Fibroblast of pulmonary artery (primary cell): ENCODE results near the gene GRID2.

ENCODE experiments used
- DNase-seq: peaks from one replicate; pipeline ENCODE4 v3.0.0-alpha.2; 2010; ENCODE audit warnings: low read depth
- H3K4me3 ChIP-seq: replicated peaks from 2 replicates; pipeline ENCODE4 v1.5.1; 2011; ENCODE audit warnings: low read depth, mild to moderate bottlenecking, control low read depth, low read length, moderate library complexity
- TF ChIP-seq, protein P1 (sequence below): IDR thresholded peaks from 2 replicates; pipeline ENCODE4 v1.5.1; 2011; ENCODE audit warnings: mild to moderate bottlenecking, control low read depth, low read length, inconsistent platforms; ENCODE audit errors: missing control alignments

The GRID2 gene

DNA sequence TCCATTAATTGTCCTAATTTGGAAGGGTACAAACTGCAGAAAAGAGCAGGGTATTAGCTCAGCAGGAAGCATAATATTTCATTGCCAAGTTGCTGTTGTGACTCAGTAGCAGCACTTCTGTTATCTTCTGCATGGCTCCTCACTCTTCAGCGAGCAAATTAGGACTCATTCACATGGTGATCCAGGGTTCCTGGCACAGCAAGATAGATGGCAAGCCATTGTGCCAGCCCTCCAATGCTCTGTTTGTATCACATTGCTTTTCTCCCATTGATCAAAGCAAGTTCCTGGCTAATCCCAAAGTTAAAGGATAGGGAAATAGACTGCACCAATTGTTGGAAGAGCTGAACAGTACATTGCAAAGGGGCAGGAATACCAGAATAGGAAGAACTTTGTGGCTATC, 1142.3 kb downstream of the GRID2 start:
- no peak overlapping the region for H3K4me3 ChIP-seq
- no peak for DNase-seq
- TF ChIP-seq, protein P1, sequence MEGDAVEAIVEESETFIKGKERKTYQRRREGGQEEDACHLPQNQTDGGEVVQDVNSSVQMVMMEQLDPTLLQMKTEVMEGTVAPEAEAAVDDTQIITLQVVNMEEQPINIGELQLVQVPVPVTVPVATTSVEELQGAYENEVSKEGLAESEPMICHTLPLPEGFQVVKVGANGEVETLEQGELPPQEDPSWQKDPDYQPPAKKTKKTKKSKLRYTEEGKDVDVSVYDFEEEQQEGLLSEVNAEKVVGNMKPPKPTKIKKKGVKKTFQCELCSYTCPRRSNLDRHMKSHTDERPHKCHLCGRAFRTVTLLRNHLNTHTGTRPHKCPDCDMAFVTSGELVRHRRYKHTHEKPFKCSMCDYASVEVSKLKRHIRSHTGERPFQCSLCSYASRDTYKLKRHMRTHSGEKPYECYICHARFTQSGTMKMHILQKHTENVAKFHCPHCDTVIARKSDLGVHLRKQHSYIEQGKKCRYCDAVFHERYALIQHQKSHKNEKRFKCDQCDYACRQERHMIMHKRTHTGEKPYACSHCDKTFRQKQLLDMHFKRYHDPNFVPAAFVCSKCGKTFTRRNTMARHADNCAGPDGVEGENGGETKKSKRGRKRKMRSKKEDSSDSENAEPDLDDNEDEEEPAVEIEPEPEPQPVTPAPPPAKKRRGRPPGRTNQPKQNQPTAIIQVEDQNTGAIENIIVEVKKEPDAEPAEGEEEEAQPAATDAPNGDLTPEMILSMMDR, result no peak

DNA sequence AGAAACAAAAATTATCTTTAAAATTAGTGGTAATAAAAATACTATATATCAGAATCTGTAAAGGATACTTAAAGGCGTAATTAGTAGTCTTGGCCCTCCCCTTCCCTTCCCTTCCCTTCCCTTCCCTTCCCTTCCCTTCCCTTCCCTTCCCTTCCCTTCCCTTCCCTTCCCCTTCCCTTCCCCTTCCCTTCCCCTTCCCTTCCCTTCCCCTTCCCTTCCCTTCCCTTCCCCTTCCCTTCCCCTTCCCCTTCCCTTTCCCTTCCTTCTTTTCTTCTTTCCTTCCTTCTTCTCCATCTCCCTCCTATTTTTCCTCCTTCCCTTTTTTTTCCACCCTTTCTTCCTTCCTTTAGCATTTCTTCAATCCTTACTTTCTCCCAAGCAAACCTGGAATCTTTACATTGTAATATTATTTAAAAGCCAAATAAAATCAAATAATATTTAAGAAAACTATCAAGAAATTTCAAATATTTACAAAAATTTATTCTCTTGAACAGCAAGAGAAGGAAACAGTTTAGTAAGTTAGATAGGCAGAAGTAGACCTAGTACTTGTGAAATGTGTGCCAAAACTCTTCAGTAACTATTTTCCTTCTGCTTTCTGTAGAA, 1145.0 kb downstream of the GRID2 start:
- TF ChIP-seq, protein P1, result no peak
- DNase-seq, result no peak
- H3K4me3 ChIP-seq, result no peak overlapping the region

DNA sequence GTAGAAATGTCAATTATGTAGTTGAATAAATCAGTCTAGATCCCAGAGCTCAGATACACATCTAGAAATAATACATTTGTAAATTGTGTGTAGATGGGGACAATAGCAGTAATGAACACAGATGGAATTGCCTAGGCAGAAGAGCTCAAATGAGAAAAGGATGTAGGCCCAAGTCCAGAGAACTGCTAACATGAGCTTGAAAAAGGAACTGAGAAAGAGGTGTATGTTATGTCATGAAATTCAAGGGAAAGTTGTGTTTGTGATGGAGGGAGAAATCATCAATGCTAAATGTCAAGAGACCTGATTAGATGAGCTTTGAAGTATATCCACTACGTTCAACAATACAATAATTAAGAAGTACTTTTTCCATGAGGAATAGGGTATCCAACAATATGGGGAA, 1148.2 kb downstream of the GRID2 start:
- TF ChIP-seq, protein P1, result no peak
- DNase-seq, result no peak
- H3K4me3 ChIP-seq, result no peak overlapping the region

DNA sequence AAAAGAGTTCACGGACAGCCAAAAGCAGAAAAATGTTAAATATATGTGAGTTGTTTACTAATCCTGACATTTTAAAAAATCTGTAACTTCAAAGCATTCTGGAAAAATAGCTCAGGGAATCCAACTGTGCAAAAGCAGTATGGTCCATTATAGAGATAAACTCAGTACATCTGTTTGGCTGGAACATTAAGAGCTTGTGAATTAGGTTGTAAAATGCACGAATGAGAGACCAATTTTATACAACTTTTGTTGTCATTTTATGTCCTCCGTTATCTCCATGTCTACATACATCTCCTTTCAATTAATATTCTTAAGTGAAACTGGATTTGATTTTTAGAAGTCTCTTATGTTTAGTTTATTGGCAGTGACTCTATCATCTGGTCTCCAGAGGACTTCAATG, 1157.8 kb downstream of the GRID2 start:
- no peak overlapping the region for H3K4me3 ChIP-seq
- TF ChIP-seq, protein P1, result no peak
- no peak for DNase-seq

DNA sequence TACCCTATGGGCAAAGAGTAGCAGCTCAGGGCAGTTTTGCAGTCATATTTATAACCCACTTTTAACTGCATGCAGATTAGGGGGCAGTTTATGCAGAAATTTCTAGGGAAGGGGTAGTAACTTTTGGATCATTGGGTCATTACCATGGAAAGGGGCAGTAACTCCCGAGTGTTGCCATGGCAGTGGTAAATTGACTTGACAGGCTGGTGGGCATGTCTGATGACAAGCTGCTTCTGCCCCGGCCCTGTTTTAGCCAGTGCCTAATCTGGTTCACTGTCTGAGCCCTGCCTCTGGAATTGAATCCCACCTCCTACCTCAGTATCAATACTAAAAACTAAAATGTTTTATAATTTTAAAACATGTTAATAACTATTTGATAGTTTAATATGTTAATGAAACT, 1162.7 kb downstream of the GRID2 start:
- DNase-seq, result no peak
- TF ChIP-seq, protein P1, result no peak
- H3K4me3 ChIP-seq, result no peak overlapping the region

DNA sequence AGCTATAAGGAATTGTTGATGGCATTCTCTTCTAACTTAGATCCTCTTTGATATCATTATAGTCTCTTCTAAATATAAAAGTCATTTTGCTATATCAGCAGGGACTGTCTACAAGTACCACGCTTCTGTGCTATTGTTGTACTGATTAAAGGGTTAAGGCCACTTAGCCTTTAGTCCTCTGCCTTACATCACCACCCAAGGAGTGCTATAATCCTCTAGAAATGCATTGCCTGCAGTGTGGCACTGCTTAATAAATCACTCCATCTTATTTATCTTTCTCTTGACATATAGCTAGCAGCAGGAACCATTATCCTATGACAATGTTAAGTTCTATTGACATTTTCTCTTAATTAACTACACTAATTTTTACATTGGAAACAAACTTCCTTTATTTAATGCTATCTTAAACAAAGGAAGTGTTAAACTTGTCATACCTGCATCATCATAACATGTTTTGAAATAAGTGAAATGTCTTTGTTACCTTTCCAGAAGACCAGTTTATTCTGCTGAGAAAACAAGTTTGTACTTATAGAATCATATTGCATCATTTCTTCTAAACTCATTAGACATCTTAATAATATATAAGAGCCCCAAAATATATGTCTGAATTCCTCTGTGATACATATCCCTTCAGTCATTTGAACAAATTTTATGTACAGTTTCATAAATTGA, 1163.9 kb downstream of the GRID2 start:
- DNase-seq, result no peak
- no peak overlapping the region for H3K4me3 ChIP-seq
- TF ChIP-seq, protein P1, result no peak

DNA sequence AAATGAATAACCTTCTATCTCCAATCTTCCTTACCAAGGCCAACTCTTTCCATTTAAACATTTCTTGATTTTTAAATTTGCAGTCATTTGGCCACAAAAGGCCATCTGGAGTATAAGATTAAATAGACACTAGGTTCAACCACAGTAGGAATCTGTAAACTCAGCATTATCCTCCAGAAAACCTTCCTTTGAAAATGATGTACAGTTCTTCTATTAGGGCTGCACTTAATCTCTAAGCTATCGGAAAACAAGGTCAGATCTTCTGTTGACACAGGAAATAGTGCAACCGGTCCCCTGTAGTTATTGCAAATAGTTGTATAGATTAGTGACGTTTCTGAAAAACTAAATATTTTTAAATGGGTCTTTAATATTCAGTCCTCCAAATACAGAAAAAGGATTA, 1165.8 kb downstream of the GRID2 start:
- TF ChIP-seq, protein P1, result no peak
- H3K4me3 ChIP-seq, result no peak overlapping the region
- DNase-seq, result no peak
